C4-2B (cell line): ENCODE results near the gene EPS8L3.
"Not testable (repeated sequence)": the region's sequence is repeated elsewhere in the genome, so short reads cannot be mapped to it uniquely, and the experiment has no call there.

Experiments
- H3K27ac ChIP-seq: fragments of 450-650 bp; 2 replicates; pipeline ENCODE4 v1.5.1; 2017
- ZFX ChIP-seq: fragments of 450-650 bp; IDR thresholded peaks from 2 replicates; pipeline ENCODE4 v1.6.1; 2017
- TF ChIP-seq, protein P1 (sequence below): fragments of 450-650 bp; conservative IDR thresholded peaks from 2 replicates; pipeline ENCODE4 v1.5.1; 2017; ENCODE audit warnings: mild to moderate bottlenecking

Gene EPS8L3

GRCh38 chr1:109769330-109770078 lies 5.8 kb upstream of the EPS8L3 start:
- TF ChIP-seq ZFX: no peak
- TF ChIP-seq, protein P1, sequence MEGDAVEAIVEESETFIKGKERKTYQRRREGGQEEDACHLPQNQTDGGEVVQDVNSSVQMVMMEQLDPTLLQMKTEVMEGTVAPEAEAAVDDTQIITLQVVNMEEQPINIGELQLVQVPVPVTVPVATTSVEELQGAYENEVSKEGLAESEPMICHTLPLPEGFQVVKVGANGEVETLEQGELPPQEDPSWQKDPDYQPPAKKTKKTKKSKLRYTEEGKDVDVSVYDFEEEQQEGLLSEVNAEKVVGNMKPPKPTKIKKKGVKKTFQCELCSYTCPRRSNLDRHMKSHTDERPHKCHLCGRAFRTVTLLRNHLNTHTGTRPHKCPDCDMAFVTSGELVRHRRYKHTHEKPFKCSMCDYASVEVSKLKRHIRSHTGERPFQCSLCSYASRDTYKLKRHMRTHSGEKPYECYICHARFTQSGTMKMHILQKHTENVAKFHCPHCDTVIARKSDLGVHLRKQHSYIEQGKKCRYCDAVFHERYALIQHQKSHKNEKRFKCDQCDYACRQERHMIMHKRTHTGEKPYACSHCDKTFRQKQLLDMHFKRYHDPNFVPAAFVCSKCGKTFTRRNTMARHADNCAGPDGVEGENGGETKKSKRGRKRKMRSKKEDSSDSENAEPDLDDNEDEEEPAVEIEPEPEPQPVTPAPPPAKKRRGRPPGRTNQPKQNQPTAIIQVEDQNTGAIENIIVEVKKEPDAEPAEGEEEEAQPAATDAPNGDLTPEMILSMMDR: no peak
- H3K27ac ChIP-seq: no peak overlapping the region

DNA sequence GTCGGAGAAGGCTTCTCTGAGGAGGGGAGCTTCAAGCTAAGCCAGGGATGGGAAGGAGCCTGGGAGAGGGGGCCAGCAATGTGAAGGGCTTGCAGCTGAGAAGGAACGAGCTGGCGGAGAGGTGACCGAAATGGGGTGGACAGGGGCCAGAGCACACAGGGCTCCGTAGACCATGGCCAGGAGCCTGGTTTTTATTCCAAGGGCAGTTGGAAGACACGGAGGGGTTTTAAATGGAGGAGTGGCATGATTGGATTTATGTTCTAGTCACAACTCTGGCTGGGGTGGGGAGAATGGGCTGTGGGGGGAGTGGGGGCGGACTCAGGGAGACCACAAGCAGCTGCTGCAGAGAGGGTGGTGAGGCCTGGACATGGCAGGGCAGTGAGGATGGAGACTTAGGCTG lies 5.1 kb upstream of the EPS8L3 start:
- H3K27ac ChIP-seq: no peak overlapping the region
- TF ChIP-seq, protein P1: no peak
- TF ChIP-seq ZFX: no peak

DNA sequence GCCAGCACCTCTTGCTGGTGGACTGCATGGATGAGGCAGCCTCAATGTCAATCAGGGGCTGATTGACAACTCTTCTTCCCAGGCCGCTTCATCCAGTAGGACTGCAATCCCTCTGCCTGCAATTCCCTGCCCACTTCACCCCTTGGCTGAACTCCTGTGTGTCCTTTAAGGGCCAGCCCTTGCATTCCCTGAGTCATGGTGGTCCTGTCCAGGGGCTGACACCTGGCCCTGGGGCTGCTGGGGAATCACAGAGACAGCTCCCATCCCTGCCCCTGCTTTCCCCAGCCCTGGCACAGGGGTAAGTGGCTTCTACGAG lies 4.6 kb upstream of the EPS8L3 start:
- no peak for TF ChIP-seq ZFX
- TF ChIP-seq, protein P1: no peak
- no peak overlapping the region for H3K27ac ChIP-seq

DNA sequence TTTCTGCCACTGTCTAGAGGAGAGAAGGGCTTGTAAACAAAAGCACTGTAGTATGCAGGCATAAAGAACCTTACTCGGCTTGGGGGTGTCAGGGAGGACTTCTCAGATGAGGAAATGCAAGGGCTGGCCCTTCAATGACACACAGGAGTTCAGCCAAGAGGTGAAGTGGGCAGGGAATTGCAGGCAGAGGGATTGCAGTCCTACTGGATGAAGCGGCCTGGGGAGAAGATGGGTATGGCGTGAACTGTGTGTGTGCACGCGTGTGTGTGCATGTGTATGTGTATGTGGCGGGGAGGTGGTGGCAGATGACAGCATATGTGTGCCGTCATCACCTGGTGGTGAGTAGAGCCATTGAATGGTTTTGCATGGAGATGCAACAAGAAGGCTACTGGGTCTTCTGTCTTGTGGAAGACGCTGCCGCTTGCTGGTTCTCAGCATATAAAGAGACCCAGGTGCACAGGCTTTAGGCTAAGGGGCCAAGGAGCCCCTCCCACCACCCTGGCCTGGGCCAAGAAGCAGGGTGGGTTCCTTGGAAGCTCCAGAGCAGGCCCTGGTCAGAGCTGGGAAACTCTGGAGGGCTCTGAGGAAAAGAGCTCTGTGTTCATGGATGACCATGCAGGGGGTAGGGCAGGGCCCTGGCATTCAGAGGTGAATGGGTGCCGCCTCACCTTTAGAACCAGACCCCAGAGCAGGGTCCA lies 4.1 kb upstream of the EPS8L3 start:
- TF ChIP-seq, protein P1: no peak
- no peak for TF ChIP-seq ZFX
- H3K27ac ChIP-seq: no peak overlapping the region

DNA sequence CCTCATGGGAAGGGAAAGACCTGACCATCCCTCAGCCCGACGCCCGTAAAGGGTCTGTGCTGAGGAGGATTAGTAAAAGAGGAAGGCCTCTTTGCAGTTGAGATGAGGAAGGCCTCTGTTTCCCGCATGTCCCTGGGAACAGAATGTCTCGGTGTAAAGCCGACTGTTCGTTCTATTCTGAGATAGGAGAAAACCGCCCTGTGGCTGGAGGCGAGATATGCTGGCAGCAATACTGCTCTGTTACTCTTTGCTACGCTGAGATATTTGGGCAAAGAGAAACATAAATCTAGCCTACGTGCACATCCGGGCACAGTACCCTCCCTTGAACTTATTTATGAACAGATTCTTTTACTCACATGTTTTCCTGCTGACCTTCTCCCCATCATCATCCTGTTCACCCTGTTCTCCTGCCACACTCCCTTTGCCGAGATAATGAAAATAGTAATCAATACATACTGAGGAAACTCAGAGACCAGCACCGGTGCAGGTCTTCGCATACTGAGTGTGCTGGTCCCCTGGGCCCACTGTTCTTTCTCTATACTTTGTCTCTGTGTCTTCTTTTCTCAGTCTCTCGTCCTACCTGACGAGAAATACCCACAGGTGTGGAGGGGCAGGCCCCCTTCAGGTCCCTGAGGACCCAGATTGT lies 3.4 kb upstream of the EPS8L3 start:
- H3K27ac ChIP-seq: not testable (repeated sequence)

- no peak overlapping the region for H3K27ac ChIP-seq
- TF ChIP-seq, protein P1: no peak
- TF ChIP-seq ZFX: no peak
These were observed 2.3 kb upstream of the EPS8L3 start for GRCh38 chr1:109765896-109766615.

DNA sequence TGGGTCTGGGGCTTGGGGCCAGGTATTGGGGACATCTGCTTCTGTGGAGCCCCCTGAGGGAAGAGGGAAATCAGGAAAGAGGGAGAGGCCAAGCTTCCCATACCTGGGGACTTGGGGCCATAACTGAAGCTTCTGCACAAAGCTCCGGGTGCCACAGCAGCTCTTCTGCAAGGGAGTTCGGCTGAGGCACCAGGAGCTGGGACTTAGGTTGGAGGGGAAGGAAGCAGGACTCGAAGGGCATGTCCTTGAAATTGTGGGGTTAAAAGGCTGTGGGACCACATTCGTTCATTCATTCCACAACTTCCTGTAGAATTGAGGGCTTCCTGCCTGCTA lies 1.7 kb upstream of the EPS8L3 start:
- H3K27ac ChIP-seq: no peak overlapping the region
- TF ChIP-seq, protein P1: no peak
- no peak for TF ChIP-seq ZFX
